Measurements from ENCODE around the gene PPP4R4.
"Not testable (repeated sequence)": the region's sequence is repeated elsewhere in the genome, so short reads cannot be mapped to it uniquely, and the experiment has no call there.

The PPP4R4 gene

DNA sequence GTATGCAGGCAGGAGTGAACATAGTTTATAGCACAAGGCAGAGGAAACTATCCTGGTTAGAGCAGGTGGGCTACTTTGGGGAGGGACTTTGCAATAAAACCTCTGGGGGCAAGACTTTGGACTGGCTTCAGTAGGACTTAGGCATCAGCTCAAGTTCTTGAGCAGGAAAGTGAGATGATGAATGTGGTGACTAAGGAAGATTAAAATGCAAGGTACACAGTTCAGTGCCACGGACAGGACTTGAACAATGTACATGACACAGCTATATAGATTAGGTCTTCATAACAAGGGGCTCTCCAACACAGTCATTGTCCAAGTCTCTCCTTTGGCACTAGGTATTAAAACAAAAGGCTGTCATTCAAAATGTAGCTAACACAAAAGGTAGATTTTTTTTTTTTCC, 21.4 kb upstream of the PPP4R4 start:
- no peak for DNase-seq

DNA sequence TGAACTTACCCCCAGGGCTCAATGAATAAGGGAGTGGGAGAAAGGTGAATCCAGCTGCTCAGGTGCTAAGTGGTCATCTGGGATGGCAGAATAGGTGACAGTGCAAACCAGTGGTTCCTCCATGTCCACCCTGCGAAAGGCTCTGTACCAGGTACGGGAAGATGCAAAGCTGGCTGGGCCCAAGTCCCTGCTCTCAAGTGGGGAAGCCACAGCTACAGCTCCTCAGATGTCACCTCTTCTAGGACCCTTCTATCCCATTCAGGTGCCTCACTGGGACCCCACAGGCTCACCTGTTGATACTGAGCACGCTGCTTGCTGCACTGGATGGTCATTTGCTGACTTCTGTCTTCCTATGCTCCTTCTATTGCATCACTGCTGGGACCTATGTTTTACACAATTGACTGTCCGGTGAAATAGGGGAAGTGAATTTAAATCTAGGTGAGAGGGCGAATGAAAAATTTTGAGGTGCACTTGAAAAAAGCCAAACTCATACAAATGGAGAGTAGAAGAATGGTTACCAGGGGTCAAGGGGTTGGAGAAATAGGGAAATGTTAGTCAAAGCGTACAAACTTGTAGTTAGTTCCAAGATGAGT, 20.3 kb upstream of the PPP4R4 start:
- DNase-seq = no peak

DNA sequence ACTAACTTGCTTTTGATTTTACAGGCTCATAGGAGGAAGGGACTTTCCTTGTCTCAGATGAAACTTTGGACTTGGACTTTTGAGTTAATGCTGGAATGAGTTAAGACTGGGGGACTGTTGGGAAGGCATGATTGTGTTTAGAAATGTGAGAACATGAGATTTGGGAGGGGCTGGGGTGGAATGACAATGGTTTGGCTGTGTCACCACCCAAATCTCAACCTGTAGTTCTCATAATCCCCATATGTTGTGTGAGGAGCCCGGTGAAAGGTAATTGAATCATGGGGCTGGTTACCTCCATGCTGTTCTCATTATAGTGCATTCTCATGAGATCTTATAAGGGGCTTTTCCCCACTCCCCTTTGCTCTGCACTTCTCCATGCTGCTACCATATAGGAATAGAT, 18.0 kb upstream of the PPP4R4 start:
- DNase-seq = not testable (repeated sequence)

DNA sequence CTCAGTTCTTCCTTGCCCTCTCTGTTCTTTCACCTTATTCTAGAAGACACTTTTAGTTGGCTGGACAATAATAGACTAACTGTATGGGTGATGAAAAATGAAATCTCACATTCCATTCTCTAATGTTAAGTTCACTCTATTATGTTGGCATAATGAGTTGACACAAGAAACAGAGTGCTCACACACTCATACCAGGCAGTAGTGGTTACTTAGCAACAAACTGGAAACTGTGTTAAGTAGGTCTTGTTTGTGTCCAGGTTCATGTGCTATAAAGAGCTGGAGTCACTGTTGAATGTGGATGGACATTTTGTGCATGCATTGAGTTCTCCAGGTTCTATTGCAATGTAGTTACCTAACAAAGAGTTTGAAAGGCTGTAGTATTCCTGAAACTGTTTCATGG, 16.9 kb upstream of the PPP4R4 start:
- no peak for DNase-seq

DNA sequence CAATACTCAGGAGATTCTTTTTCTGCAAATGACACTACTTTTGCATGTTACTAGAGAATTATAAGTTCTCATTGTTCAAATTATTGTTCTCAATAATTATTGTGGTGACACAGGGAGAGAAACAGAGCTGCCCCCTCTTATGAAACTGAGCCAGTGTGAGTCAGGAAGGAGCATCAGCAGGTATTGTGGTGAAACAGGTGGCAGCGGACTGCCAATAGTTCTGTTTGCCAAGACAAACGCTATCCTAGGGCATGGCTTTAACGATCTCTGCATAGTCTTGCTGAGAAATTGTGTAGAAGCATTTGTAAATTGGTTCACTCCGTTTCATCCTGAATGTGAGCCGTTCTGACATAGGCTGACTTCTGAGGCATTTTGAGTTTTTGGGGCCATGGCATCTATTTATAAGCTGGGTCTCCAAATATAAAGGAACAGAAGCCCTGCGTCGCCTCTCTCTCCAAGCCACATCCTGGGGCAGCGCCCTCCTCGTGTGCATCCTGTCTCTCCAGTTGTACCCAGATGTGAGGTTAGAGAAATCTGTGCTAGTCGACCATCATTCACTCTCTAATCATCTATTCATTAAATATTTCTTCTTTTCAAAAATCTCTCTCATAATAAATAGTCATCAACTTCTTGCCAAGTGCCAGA, 15.8 kb upstream of the PPP4R4 start:
- DNase-seq = no peak

DNA sequence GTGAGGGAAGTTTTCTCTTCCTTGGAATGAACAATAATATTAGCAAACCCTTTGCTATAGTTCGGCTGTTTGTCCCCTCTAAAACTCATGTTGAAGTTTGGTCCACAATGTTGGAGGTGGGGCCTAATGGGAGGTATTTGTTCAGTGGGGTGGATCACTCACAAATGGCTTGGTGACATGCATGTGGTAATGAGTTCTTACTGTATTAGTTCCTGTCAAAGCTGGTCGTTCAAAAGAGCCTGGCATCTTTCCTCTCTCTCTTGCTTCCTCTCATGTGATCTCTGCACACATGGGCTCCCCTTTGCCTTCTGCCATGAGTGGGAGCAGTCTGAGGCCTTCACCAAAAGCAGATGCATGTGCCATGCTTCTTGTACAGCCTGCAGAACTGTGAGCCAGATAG, 13.1 kb upstream of the PPP4R4 start:
- DNase-seq = no peak

DNA sequence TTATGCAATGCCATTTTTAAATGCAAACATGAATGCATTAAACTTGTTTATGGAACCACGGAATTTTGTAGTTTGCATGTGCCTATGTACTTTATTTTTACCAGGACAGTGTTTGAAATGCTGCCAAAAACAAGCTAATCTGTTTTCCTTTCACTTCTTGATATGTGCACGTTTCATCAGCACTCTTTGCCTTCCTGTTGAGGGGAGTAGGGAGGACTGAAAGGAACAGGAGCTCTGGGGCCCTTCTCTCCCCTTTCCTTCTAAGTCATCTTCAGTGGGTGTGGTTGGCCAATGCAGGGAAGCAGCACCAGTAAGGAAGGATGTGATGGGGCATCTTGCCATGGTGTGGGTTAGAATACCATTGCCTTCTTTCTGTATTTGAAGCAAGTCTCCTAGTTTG, 12.1 kb upstream of the PPP4R4 start:
- DNase-seq = no peak

DNA sequence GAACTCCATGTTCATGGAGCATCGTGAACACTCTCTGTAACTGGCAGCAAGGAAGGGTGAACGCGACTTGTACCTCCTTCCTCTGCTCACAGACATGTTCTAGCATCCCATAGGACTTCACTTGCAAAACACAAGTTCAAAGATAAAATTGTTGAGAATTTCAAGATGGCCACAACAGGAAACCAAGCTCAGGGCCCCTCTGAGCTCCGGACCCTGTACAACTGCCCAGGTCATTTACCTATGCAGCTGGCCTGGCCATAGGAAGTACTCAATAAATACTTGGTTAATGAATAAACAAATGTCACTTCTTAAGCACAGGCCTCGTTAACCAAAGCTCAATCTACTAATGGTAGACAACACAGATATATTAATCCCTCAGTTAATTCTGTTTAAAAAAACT, 11.7 kb upstream of the PPP4R4 start:
- DNase-seq = no peak

DNA sequence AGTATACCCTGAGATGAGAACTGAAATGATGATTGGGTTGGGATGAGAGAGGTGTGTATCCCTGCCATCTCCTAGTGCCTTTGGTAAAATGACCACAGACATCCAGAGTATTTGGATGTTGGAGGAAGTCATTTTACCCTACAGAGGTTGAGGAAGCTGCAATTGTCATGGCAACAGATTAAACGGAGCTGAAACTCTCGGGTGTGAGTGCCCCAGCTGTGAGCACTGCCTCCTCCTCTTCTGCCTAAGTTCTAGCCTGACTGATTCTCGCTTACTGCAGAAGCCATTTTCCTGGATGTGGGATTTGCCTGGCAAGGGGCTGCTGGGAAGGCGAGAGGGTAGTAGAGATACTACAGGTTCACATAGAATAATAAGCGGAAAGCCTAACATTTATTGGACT, 10.3 kb upstream of the PPP4R4 start:
- DNase-seq = no peak

DNA sequence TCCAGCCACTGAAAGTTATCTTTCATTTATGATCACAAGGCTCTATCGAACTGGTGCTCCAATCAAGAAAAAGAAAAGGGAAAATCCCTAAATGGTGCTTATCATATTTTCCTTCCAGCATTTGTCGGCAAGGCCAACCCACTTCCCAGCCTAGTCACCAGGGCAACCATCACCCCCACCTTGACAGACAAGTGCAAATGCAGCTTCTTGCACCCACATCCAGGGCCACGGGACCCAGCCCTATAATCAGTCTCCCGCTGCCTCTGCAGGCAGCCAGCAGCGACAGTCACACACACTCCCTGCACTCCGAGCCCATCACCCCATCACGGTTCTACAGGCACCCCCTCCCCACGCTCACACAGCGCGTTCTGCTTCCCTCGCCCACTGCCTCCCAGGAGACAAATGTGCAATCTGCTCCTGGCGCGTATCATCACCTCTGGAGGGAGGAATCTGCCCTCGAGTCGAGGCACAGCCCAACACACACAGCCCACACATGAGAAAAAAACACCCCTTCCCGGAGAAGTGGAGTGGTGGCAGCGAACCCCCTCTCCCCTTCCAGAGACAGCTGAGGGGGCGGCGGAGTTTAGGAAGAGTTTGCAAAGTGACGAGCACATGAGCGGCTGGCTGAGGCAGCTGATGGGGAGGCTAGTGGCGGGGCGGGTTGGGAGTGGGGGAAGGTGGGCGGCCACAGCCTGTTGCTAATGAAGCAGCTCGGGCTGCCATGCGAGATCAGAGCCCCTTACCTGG, 9.3 kb upstream of the PPP4R4 start:
- no peak for DNase-seq

DNA sequence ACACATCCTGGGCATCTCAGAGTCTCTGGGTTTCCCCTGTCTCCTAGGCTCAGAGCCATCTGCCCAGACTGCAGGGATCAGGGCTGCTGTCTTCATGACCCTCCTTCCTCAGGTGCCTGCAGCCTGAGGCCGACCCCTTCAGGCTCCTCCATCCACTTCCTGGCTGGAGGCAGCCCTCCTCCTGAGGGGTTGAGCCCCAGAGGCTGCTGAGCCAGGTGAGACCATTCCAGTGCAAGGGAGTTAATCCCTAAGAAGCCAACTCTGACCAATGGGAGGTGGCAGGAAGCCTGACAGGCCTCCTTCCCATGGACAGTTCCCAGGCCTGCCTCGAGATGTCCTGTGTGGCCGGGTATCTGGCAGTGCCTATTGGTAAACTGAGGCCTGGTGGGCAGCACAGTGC, 8.4 kb upstream of the PPP4R4 start:
- no peak for DNase-seq

DNA sequence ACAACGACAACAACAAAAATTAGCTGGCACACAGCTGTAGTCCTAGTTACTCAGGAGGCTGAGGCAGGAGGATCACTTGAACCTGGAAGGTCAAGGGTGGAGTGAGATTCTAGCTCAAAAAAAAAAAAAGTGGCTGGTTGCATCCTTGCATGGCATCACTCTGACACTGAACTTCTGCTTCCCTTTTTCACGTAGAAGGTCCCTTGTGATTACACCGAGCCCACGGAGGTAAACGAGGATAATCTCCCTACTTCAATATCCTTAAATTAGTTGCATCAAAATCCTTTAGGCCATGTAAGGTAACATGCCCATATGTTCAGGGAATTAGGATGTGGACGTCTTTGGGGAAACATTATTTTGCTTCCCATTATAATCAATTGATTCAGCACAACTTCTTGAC, 4.0 kb upstream of the PPP4R4 start:
- DNase-seq = no peak

DNA sequence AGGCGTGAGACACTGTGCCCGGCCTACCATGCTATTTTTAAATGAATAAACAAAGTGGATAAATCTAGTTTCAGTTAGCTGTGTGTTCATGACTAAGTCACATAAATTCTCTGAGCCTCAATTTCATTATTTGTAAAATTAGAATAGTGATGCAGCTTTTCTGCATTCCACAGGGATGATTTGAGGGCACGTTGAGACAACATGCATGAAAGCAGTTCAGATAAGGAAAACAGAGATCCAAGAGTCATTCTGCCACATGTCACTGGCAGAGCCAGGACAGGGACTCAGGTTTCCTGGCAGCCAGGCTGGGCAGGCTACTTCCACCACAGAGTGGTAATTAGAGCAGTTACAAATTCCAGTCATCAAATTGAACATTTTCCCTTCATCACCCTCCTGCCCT, 2.9 kb upstream of the PPP4R4 start:
- peak; percentile 21 for DNase-seq

DNA sequence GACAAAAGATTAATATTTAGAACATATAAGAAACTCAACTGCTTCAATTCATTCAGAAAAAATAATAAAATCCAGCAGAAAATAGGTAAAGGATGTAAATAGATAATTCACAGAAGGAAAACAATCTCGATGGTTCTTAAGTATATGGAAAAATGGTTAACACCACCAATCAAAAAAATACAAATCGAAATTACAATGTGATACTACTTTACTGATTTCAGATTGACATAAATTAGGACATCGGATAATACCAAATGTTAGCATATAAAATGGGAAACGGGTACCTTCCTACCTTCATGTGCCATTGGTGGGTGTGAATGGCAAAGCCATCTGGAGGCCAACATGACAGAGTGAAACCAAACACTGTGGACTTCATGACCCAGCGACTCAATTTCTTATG, 1.6 kb upstream of the PPP4R4 start:
- no peak for DNase-seq

DNA sequence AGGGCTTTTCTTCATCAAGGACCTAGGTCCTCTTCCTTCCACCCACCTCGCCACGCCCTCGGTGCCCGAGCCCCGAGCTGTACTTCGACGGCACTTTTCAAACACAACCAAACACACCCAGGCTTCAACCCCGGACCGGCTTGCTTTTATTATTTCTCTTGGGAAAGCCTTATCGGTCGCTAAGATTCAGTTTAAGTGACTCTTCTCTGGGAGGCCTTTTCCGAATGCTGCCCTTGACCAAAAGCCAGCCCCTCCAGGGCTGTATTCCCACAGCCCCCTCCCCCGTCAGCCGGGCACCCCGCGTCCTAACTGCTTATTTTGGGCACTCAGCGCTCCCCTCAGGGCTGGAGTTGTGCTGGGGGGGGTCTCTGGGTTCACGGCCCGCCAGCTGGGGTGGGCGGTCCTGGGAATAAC, 644 bp upstream of the PPP4R4 start:
- no peak for DNase-seq

DNA sequence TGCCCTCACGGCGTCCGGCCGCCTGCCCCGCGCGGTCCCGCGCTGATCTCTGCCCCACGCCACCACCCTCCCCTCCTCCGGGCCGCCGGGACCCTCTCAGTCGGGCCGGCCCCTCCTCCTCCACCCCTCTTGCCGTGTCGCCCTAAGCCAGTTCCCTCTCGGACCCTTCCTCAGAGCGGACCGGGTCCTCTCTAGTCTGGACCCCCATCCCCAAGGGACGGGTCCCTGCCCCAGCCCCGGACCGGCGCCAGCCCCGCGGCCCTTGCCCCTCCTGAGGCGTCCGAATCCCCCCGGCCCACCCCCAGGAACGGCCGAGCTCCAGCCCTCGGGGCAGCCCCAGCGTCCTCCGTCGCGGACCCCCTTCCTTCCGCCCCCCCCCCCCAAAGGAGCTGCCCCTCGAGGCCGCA, 485 bp downstream of the PPP4R4 start:
- no peak for DNase-seq

DNA sequence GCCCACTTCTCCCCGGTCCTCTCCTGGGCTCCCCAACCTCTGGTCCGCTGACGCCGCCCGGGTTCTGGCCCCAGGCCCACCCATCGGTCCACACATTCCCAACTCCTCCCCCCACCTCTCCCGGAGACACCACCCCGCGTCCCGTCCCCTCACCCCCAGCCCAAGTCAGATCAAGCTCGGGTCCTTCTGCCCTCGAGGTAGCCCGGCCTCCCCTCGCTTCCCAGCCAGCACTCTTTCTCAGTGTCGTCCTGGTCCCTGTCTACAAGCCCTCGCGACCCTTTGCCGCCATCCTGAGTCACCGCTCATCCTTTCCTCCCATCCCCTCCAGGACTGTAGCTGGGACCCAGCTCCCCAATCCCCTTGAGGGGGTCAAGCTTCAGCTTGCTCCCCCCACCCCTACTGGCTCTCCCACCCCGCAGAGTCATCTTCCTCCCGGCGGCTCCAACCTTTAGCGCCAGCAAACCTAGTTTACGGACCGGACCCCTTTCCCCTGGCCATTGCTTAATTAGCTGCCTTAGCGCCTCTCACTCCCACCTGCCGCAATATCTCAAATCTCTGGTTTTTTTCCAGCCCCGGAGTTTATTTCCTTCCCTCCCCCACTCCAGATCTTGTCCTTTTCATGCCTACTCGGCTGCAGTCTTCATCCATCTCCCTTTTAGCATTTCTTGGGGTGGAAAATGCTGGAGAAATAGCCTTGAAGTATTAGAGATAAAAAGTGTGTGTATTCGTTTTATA, 1.1 kb downstream of the PPP4R4 start:
- no peak for DNase-seq

DNA sequence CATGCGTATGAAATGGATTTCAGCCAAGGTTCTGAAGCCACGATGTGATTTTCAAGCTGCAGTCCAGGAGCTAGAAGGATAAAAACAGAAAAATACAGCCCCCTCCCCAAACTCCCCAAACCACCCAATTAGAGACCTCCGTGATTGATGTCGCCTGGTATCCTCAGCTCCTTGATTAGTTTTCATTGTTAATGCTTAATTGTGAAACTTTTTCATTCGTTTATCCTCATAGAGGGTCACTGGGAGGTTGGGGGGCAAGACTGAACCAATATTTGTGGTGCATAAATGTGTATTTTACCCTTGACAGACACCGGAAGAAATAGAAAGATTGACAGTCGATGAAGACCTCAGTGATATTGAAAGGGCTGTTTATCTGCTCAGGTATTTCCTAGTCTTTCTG, 1.6 kb downstream of the PPP4R4 start:
- DNase-seq = no peak

DNA sequence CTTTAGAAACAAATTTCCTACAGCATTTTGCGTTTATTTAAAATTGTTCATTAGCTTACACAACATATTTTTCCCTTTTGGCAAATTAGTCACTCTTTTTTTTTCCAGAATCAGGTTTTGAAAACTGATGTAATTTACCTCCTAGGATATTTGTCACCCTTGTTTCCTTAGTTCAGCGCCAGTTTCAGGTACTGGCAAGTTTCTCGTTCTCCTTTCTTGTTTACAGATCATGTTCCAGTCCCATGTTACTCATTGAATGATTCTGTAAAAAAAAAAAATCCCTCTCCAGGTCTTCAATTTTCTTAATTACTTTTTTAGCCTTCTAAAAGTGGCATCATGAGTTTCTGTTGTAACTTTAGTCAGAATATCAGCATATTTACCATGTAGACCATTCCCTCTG, 2.7 kb downstream of the PPP4R4 start:
- no peak for DNase-seq

DNA sequence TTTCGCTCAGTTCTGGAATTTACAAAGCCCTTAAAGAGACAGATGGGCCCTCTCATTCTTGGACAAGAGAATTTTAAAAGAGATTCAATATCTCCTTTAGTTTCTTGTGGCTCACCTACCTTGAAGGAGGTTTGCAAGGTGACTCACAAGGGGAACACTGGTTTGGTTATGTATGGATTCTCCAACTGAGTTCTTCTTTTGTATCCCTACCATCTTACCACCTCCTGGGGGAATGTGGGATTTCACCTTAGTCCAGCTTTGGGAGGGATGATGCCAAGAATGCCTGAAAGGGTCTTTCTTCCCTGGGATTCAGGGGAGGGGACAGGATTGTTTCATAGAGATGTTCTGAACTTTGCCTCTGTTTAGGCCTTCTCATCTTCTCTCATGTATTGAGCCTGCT, 3.7 kb downstream of the PPP4R4 start:
- no peak for DNase-seq

DNA sequence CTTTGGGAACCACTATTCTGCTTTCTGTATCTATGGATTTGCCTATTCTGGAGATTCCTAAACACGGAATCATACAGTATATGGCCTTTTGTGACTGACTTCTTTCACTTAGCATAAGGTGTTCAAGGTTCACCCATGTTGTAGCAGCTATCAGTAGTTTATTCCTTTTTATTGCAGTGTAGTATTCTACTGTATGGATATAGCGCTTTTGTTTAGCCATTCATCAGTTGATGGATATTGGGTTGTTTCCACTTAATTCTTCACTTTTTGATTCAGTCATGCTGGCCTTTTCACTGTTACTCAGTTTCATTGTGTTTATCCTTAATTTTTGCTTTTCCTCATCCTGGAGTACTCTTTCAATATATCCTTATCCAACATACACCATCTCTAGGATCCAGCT, 5.1 kb downstream of the PPP4R4 start:
- DNase-seq = no peak

DNA sequence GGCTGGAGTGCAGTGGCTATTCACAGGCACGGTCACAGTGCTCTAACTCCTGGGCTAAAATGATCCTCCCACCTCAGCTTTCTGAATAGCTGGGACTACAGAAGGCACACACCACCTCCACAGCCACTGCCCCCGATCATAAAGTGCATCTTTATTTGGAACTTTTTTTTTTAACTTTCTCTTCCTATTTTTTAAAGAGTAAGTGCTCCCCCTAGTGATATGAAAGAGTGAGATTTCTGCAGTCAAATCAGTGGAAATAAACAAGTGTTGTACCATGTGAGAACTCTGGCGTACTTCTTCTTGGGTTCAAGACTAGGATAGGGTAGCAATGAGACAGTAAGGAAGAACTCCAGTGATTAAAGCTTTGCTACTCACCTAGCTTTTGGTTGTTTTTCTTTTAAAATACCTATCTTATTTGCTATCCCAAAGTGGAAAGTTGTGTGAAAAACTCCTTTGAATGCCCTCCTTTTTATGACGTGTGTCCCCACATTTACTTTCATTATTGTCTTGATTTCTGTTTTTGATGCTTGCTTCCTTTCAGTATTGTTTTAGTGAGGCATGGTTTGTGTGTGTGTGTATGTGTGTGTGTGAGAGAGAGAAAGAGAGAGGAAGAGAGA, 6.6 kb downstream of the PPP4R4 start:
- DNase-seq = peak; percentile 10

DNA sequence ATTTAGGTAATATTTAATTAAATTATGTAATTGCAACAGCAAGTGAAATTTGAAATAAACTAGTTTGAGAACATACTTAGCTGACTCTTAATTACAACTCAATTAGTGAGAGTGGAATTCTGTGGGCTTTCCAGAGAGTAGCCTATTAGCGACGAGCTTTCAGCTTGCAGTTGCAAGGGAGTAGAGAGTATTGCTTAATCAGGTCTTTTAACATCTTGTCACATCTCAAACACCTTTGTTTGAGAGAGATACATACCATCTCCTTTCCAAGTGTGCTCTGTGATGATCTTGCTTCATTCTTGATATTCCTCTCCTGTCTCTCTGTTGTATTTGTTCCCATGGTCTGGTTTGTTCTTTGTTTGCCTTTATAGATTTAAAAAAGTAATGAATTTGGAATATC, 7.7 kb downstream of the PPP4R4 start:
- no peak for DNase-seq

DNA sequence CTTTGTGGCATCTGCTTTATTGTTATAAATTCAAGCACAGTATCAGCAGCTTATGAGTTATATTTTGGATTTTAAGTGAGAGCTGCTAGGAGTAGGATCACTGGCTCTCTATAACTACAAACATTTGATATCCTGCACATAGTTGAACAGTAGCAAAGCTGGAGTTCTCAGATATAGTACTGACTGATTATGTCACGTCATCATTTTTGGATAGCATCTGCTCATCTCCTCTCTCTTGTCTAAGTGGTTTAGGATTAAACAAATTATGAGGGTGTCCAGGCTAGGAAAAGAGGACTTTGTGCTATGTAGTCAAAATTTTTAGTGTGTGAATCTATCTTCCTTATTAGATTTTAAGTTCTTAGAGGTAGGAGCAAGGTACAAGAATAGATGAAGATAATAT, 18.4 kb downstream of the PPP4R4 start:
- no peak for DNase-seq

Data from amniotic stem cell (primary cell).